NCI-H2227 treated with DMSO at 0.1 percent for 48 hours (cell line): Measurements from ENCODE around the gene NKAIN4.

Experiments
- DNase-seq: peaks from one replicate; lab custom pipeline; 2025; lab: John Stamatoyannopoulos, UW

Gene NKAIN4

GRCh38 chr20:63273635-63274380 lies 19.5 kb upstream of the NKAIN4 start:
- DNase-seq, result no peak

GRCh38 chr20:63273059-63273579 lies 18.9 kb upstream of the NKAIN4 start:
- DNase-seq, result no peak

- peak; percentile 79 for DNase-seq
Observed at GRCh38 chr20:63272105-63273058, 18.1 kb upstream of the NKAIN4 start, which contains the start of gene ARFGAP1. ARFGAP1 (plus strand) TSS chr20:63272813; CDS start chr20:63275581, 2,768 bp downstream.

- DNase-seq, result no peak
Observed at GRCh38 chr20:63270606-63271325, 16.5 kb upstream of the NKAIN4 start.

- no peak for DNase-seq
Observed at GRCh38 chr20:63269724-63270123, 15.5 kb upstream of the NKAIN4 start.

- DNase-seq, result no peak
Observed at GRCh38 chr20:63268671-63269439, 14.6 kb upstream of the NKAIN4 start.

- no peak for DNase-seq
Observed at GRCh38 chr20:63268256-63268655, 14.0 kb upstream of the NKAIN4 start.

- no peak for DNase-seq
Observed at GRCh38 chr20:63267691-63268090, 13.4 kb upstream of the NKAIN4 start.

- DNase-seq, result no peak
Observed at GRCh38 chr20:63265891-63266515, 11.7 kb upstream of the NKAIN4 start.

GRCh38 chr20:63264519-63264918 lies 10.3 kb upstream of the NKAIN4 start:
- DNase-seq, result peak; percentile 23

GRCh38 chr20:63264000-63264399 lies 9.7 kb upstream of the NKAIN4 start:
- DNase-seq, result no peak

- no peak for DNase-seq
Observed at GRCh38 chr20:63262836-63263235, 8.6 kb upstream of the NKAIN4 start.

- DNase-seq, result no peak
Observed at GRCh38 chr20:63261795-63262528, 7.7 kb upstream of the NKAIN4 start.

GRCh38 chr20:63261060-63261794 lies 7.0 kb upstream of the NKAIN4 start:
- DNase-seq, result peak; percentile 42

GRCh38 chr20:63260521-63260920 lies 6.3 kb upstream of the NKAIN4 start:
- no peak for DNase-seq

GRCh38 chr20:63259734-63260460 lies 5.6 kb upstream of the NKAIN4 start:
- no peak for DNase-seq

GRCh38 chr20:63258781-63259180 lies 4.5 kb upstream of the NKAIN4 start:
- no peak for DNase-seq

- DNase-seq, result no peak
Observed at GRCh38 chr20:63257629-63258028, 3.4 kb upstream of the NKAIN4 start.

GRCh38 chr20:63256954-63257353 lies 2.7 kb upstream of the NKAIN4 start:
- no peak for DNase-seq
